GM13977 (cell line): ENCODE measurements around the gene FERMT3.
A peak's percentile ranks its signal among the peaks of the same experiment; 100 is the strongest.

Experiments
- DNase-seq: peaks from one replicate; pipeline ENCODE4 v3.0.0; 2012; ENCODE audit warnings: low spot score
- in situ Hi-C: fragments of 300-500 bp; cut with MboI; formaldehyde crosslinking; loops from one replicate; pipeline ENCODE4 v1.12.0; 2022; ENCODE audit warnings: low sequenced_read_pairs, low pct_unique_long_range_greater_than_20kb, mixed read lengths, inconsistent platforms; ENCODE audit not compliant: unreplicated experiment
- TF ChIP-seq, protein P1 (sequence below): IDR thresholded peaks from 2 replicates; pipeline ENCODE4 v1.5.1; 2012; ENCODE audit warnings: mild to moderate bottlenecking, control low read depth; ENCODE audit not compliant: insufficient read depth; ENCODE audit errors: extremely low read depth, missing control alignments

Gene FERMT3

DNA sequence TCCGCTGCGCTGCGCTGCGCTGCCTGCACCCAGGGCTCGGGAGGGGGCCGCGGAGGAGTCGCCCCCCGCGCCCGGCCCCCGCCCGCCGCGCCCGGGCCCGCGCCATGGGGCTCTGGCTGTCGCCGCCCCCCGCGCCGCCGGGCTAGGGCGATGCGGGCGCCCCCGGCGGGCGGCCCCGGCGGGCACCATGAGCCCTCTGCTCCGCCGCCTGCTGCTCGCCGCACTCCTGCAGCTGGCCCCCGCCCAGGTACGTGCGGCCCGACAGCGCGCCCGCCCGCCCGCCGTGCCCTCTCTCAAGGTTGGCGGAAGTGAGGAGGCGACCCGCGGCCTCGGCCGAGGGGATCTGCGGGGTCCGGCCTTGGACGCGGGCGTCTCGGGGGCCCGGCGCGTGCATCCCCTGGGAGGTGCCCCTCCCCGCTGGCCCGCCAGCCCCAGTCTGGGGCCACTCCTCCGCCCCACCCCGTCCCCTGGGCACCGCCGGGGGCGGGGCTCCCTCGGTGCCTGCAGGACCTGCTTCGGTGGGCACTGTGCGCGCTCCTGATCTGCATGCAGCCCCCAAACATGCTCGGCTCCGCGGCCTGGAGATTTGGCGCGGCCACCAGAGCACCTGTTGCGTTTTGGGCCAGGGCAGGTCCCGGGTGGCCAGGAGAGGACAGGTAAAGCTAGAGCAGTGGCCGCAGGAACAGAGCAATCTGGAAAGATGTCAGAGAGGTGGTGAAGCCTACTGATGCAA is 28.3 kb downstream of the FERMT3 start:
- in situ Hi-C loops: no loop called here
- no peak for DNase-seq
- TF ChIP-seq, protein P1, sequence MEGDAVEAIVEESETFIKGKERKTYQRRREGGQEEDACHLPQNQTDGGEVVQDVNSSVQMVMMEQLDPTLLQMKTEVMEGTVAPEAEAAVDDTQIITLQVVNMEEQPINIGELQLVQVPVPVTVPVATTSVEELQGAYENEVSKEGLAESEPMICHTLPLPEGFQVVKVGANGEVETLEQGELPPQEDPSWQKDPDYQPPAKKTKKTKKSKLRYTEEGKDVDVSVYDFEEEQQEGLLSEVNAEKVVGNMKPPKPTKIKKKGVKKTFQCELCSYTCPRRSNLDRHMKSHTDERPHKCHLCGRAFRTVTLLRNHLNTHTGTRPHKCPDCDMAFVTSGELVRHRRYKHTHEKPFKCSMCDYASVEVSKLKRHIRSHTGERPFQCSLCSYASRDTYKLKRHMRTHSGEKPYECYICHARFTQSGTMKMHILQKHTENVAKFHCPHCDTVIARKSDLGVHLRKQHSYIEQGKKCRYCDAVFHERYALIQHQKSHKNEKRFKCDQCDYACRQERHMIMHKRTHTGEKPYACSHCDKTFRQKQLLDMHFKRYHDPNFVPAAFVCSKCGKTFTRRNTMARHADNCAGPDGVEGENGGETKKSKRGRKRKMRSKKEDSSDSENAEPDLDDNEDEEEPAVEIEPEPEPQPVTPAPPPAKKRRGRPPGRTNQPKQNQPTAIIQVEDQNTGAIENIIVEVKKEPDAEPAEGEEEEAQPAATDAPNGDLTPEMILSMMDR: no peak

DNA sequence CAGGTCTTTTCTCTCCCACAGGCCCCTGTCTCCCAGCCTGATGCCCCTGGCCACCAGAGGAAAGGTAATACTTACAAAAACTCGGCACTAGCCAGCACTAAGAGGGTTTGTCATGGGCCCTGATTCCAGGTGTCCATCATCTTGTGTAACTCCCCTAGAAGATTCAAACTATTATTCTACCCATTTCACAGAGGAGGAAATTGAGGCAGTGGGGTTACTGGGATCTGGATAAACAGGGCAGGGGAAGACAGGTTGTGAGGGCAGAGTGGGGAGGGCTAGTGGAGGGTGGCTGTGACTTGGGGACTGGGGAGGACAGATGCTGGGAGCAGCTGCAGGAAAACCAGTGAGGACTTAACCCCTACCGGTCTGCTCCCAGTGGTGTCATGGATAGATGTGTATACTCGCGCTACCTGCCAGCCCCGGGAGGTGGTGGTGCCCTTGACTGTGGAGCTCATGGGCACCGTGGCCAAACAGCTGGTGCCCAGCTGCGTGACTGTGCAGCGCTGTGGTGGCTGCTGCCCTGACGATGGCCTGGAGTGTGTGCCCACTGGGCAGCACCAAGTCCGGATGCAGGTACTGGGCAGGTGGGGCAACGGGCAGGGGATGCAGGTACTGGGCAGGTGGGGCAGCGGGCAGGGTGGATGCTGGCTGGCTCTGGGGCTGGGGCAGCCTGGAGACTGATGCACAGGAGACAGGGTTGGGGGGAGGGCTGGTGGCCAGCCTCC is 29.1 kb downstream of the FERMT3 start:
- in situ Hi-C loops: no loop called here
- DNase-seq: no peak
- TF ChIP-seq, protein P1: no peak

DNA sequence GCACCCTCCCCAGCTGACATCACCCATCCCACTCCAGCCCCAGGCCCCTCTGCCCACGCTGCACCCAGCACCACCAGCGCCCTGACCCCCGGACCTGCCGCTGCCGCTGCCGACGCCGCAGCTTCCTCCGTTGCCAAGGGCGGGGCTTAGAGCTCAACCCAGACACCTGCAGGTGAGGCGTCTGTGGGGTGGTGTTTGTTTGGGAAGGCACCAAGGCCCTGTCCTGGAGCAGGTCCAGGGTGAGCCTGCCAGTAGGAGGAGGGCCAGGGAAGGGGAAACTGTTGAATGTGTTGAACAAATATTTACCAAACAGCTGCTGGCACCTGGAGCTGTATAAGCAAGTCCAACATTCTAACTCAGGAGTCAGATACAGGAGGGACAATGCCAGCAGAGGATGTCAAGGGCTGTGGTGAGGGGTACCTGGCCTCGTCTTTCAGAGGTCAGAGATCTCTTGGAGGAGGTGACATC is 31.0 kb downstream of the FERMT3 start:
- in situ Hi-C loops: no loop called here
- no peak for DNase-seq
- TF ChIP-seq, protein P1: no peak

DNA sequence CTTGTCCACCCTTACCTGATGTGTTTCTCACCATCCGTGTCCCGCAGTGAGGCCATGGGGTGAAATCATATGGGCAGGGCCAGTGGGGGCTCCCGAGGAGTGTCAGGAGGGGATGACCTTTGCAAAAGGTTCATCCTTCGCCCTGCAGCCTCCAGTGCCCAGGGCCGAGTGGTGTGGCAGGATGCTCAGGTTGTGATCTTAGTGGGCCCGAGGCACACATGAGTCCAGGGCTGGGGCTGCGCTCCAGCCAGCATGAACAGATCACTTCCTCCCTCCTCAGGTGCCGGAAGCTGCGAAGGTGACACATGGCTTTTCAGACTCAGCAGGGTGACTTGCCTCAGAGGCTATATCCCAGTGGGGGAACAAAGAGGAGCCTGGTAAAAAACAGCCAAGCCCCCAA is 31.6 kb downstream of the FERMT3 start:
- DNase-seq: no peak
- TF ChIP-seq, protein P1: no peak
- in situ Hi-C loops: no loop called here

DNA sequence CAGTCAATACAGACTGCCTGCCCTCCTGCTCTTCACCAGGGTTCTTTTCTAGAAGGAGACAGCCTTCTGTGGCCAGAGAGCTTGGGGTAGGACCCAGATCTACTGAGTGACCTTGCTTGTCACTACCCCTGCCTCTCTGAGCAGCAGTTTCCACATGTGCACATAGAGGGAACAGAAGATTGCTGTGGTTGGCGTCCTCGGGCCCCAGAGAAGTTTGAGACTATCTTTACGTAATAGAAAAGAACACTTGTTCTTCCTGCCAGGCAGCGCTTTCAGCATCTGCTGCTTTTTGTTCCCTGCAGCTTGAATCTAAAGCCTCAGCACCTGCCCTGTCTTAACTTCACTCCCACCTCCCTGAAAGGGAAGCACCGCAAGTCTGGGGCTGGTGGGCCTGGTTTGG is 32.5 kb downstream of the FERMT3 start:
- in situ Hi-C loops: no loop called here
- DNase-seq: peak; percentile 36
- TF ChIP-seq, protein P1: no peak

DNA sequence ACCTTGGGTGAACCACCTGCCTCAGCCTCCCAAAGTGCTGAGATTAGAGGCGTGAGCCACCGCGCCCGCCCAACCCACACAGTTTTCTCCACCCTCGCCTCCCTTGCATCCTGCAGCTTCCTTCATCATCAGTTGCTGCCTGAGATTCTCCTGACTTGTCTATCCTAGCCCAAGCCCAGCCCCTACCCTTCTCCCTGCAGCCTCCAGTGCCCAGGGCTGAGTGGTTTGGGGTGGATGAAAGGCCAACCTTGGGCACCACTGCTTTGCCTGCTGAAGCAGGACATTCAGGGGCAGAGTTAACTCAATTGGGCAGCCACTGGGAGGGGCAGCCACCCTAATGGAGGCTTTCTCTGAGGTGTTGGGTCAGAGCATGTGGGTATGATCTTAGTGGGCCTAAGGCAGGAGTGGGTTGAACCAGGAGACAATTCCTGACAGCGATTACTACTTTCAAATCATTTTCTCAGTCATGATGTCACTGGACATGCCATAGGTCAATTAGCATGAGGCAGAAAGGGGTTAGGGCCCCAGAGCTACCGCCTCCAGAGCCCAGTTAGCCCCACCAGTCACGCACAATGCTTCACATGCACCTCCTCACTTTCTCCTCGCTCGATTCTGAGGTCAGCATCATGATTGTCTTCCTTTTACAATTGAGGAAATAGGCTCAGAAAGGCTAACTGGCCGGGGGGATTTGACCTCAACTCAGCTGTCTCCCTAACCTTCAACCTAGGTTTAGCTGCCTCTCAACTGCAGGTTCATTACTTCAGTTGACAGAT is 33.3 kb downstream of the FERMT3 start:
- TF ChIP-seq, protein P1: no peak
- in situ Hi-C loops: no loop called here
- peak; percentile 80 for DNase-seq
